Liver (tissue), 3 donors: ENCODE results near the gene ZBTB4.

Experiments used
- EGR1 ChIP-seq, 2 donors: IDR thresholded peaks; 2 replicates each; pipeline ENCODE4 v1.6.1; 2016 to 2018; ENCODE audit warnings: antibody characterized with exemption in 2 of 2, low read depth in 2 of 2
- HNF4G ChIP-seq: IDR thresholded peaks from 2 replicates; pipeline ENCODE4 v1.6.1; 2016; ENCODE audit warnings: antibody characterized with exemption
- RAD21 ChIP-seq, 2 donors: IDR thresholded peaks; 2 replicates each; pipeline ENCODE4 v1.6.1; 2016; ENCODE audit warnings: antibody characterized with exemption in 2 of 2, mild to moderate bottlenecking in 2 of 2
- SP1 ChIP-seq: IDR thresholded peaks from 2 replicates; pipeline ENCODE4 v1.6.1; 2018; ENCODE audit warnings: antibody characterized with exemption, mild to moderate bottlenecking
- TAF1 ChIP-seq: conservative IDR thresholded peaks from 2 replicates; pipeline ENCODE4 v1.6.1; 2016; ENCODE audit warnings: antibody characterized with exemption, mild to moderate bottlenecking
- YY1 ChIP-seq: IDR thresholded peaks from 2 replicates; pipeline ENCODE4 v1.6.1; 2016; ENCODE audit warnings: antibody characterized with exemption, mild to moderate bottlenecking
- TF ChIP-seq, protein P1 (sequence below): fragments of 150-350 bp; IDR thresholded peaks from 2 replicates; pipeline ENCODE4 v1.5.1; 2017; ENCODE audit warnings: improper control_type of control experiment, low read depth, low read length; ENCODE audit not compliant: missing input control
- TF ChIP-seq, protein P2 (sequence below): IDR thresholded peaks from 2 replicates; pipeline ENCODE4 v1.6.1; 2016; ENCODE audit warnings: antibody characterized with exemption, mild to moderate bottlenecking
- TF ChIP-seq, protein P3 (sequence below): IDR thresholded peaks from 2 replicates; pipeline ENCODE4 v1.6.1; 2016; ENCODE audit warnings: antibody characterized with exemption
- TF ChIP-seq, protein P4 (sequence below): IDR thresholded peaks from 2 replicates; pipeline ENCODE4 v1.6.1; 2016; ENCODE audit warnings: antibody characterized with exemption
- TF ChIP-seq, protein P5 (sequence below): IDR thresholded peaks from 2 replicates; pipeline ENCODE4 v1.6.1; 2016; ENCODE audit warnings: antibody characterized with exemption
- donor health status: healthy.
- donor health status: healthy.

DNA sequence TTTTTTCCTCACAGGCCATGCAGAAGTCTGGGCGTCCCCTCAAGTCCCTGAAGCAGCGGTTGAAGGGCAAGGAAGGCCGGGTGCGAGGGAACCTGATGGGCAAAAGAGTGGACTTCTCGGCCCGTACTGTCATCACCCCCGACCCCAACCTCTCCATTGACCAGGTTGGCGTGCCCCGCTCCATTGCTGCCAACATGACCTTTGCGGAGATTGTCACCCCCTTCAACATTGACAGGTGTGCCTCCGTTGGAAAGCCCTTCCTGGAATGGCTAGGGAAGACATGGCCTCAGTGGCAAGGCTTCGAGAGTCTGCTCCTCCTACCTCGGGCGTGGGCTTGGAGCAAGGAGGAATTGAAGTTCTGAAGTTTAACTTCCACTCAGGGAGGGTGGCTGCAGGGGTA, 18.2 kb upstream of the ZBTB4 start:
- TF ChIP-seq, protein P1, sequence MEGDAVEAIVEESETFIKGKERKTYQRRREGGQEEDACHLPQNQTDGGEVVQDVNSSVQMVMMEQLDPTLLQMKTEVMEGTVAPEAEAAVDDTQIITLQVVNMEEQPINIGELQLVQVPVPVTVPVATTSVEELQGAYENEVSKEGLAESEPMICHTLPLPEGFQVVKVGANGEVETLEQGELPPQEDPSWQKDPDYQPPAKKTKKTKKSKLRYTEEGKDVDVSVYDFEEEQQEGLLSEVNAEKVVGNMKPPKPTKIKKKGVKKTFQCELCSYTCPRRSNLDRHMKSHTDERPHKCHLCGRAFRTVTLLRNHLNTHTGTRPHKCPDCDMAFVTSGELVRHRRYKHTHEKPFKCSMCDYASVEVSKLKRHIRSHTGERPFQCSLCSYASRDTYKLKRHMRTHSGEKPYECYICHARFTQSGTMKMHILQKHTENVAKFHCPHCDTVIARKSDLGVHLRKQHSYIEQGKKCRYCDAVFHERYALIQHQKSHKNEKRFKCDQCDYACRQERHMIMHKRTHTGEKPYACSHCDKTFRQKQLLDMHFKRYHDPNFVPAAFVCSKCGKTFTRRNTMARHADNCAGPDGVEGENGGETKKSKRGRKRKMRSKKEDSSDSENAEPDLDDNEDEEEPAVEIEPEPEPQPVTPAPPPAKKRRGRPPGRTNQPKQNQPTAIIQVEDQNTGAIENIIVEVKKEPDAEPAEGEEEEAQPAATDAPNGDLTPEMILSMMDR, result no peak
- TF ChIP-seq, protein P2, sequence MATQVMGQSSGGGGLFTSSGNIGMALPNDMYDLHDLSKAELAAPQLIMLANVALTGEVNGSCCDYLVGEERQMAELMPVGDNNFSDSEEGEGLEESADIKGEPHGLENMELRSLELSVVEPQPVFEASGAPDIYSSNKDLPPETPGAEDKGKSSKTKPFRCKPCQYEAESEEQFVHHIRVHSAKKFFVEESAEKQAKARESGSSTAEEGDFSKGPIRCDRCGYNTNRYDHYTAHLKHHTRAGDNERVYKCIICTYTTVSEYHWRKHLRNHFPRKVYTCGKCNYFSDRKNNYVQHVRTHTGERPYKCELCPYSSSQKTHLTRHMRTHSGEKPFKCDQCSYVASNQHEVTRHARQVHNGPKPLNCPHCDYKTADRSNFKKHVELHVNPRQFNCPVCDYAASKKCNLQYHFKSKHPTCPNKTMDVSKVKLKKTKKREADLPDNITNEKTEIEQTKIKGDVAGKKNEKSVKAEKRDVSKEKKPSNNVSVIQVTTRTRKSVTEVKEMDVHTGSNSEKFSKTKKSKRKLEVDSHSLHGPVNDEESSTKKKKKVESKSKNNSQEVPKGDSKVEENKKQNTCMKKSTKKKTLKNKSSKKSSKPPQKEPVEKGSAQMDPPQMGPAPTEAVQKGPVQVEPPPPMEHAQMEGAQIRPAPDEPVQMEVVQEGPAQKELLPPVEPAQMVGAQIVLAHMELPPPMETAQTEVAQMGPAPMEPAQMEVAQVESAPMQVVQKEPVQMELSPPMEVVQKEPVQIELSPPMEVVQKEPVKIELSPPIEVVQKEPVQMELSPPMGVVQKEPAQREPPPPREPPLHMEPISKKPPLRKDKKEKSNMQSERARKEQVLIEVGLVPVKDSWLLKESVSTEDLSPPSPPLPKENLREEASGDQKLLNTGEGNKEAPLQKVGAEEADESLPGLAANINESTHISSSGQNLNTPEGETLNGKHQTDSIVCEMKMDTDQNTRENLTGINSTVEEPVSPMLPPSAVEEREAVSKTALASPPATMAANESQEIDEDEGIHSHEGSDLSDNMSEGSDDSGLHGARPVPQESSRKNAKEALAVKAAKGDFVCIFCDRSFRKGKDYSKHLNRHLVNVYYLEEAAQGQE, result no peak
- TF ChIP-seq HNF4G (no peak), YY1 (no peak), EGR1 (IDR thresholded peaks at IDR 0.05; ENCODE audit: low read depth in 2 of 2) (no peak), RAD21 (IDR thresholded peaks at IDR 0.05) (no peak), SP1 (no peak), TAF1 (no peak)
- TF ChIP-seq, protein P3, sequence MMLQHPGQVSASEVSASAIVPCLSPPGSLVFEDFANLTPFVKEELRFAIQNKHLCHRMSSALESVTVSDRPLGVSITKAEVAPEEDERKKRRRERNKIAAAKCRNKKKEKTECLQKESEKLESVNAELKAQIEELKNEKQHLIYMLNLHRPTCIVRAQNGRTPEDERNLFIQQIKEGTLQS, result no peak
- TF ChIP-seq, protein P4, sequence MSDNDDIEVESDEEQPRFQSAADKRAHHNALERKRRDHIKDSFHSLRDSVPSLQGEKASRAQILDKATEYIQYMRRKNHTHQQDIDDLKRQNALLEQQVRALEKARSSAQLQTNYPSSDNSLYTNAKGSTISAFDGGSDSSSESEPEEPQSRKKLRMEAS, result no peak
- TF ChIP-seq, protein P5, sequence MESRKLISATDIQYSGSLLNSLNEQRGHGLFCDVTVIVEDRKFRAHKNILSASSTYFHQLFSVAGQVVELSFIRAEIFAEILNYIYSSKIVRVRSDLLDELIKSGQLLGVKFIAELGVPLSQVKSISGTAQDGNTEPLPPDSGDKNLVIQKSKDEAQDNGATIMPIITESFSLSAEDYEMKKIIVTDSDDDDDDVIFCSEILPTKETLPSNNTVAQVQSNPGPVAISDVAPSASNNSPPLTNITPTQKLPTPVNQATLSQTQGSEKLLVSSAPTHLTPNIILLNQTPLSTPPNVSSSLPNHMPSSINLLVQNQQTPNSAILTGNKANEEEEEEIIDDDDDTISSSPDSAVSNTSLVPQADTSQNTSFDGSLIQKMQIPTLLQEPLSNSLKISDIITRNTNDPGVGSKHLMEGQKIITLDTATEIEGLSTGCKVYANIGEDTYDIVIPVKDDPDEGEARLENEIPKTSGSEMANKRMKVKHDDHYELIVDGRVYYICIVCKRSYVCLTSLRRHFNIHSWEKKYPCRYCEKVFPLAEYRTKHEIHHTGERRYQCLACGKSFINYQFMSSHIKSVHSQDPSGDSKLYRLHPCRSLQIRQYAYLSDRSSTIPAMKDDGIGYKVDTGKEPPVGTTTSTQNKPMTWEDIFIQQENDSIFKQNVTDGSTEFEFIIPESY, result no peak
